Measurements from ENCODE around the gene FLRT2. TPM values are rescaled to one million over a fixed set of nuclear protein-coding genes. Genes with fewer than 3 reads are reported as not detected.

The FLRT2 gene
- polyA plus RNA-seq, 1 donor from 2014 or later, result not detected

DNA sequence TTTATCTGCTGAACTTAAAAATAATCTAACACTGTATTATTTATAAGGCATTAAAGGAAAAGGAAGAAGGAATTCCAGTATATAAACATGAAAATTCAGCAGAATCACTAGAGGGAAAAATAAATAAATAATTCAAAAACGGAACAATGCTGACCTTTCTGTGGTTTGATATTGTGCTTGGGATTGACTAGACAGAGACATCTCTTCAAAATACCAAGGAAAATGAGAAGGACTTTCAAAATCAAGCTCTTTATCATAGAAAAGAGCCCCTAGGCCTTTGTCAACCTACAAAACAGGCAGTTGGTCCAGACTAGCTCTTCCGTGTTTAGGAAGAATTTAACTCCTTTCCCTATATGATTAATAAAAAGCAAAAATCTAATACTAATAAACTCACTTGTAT lies 6.3 kb upstream of the FLRT2 start:
- no peaks in the 10 kb centered on the region for H3K27me3 Mint-ChIP-seq
- no peak overlapping the region for H3K4me3 Mint-ChIP-seq
- H3K27ac Mint-ChIP-seq, result no peak overlapping the region
- H3K9me3 Mint-ChIP-seq, result peaks cover 0 to 4% (median 2%) of the 10 kb centered on the region in 3 donors
- H3K36me3 Mint-ChIP-seq, result no peaks in the 10 kb centered on the region
- no peaks in the 10 kb centered on the region for H3K4me1 Mint-ChIP-seq

DNA sequence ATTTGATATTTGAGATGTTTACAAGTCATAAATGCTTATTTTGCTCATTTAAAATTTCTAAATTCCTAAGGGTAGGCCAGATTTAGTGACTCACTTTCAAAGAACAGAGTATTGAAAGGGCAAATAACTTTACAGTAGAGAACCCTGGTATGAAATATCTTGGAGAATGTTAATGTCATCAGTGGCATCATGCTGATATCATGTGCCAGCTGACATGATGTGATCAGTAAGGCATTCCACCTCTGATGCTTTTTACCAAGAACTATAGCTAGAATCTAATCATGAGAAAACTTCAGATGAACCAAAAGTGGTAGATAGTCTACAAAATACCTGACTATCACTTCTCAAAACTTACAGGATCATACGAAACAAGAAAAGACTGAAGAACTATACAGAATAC lies 2.9 kb upstream of the FLRT2 start:
- no peak overlapping the region for H3K27ac Mint-ChIP-seq
- H3K36me3 Mint-ChIP-seq, result no peaks in the 10 kb centered on the region
- H3K4me3 Mint-ChIP-seq, result no peak overlapping the region
- H3K9me3 Mint-ChIP-seq, result peaks cover 0 to 9% (median 3%) of the 10 kb centered on the region in 3 donors
- peaks cover 21% of the 10 kb centered on the region for H3K27me3 Mint-ChIP-seq
- H3K4me1 Mint-ChIP-seq, result peaks cover 0 to 1% (median 0%) of the 10 kb centered on the region in 3 donors

DNA sequence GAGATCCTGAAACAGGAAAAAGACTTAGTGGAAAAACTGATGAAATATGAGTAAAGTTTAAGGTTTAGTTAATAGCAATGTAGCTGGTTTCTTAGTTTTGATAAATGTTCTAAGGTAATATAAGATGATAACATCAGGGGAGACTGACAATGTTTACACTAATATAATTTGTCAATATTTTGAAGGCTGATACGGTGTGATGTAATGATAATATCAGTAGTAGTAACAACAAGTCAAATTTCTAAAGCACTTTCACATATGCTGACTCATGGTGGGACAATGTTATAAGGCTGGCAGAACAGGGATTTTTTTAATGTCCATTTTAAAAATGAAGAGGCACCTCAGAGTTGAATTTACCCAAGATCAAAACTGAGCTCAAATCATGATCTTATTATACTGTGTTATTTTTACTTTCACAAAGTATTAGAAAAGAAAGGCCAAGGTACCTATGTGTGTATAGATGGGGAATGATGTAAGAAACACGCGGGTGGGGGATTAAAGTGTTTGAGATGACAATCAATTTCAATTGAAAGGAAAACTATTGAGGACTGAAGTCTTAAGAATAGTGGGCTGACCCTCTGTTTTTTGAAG lies 2.4 kb upstream of the FLRT2 start:
- peaks cover 0 to 1% (median 0%) of the 10 kb centered on the region in 3 donors for H3K4me1 Mint-ChIP-seq
- no peak overlapping the region for H3K27ac Mint-ChIP-seq
- no peak overlapping the region for H3K4me3 Mint-ChIP-seq
- peaks cover 0 to 9% (median 3%) of the 10 kb centered on the region in 3 donors for H3K9me3 Mint-ChIP-seq
- peaks cover 26% of the 10 kb centered on the region for H3K27me3 Mint-ChIP-seq
- no peaks in the 10 kb centered on the region for H3K36me3 Mint-ChIP-seq

DNA sequence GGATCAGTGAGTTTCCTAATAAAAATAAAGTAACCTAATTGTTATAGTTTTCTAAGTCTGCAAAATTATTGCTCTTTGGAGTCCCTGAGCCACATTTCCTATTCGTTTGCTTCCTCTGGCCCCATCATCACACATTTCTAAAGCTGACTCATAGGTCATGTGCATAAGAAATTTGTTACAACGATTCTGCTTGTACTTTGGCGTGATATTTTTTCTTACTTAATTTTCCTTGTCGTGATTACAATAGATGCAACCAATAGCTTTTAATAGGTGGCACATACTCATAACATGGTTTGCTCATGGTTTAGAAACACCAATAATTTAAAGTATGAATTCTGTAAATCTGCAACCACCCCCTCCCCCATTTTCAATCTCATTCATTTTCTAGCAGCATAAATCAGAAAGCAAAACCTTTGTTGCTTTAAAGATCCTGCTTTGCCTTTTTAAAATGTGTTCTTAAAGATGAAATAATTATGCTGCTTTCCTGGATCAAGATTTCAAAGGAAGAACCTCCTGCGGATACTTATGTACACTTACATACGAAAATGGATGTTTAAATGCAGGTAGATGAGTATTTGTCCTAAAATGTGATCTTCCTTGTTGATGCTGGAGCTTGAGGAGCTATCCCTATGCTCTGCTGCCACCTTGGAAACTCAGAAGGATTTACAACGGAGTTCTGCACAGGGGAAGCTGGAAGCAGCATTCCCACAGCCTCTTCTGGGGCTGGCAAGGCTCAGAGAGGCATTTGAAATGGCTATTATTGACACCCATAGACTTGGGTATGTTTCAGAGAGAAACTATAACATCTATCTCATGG lies 1.7 kb upstream of the FLRT2 start:
- H3K27ac Mint-ChIP-seq, result no peak overlapping the region
- peaks cover 0 to 14% (median 3%) of the 10 kb centered on the region in 3 donors for H3K9me3 Mint-ChIP-seq
- H3K4me1 Mint-ChIP-seq, result peaks cover 0 to 1% (median 0%) of the 10 kb centered on the region in 3 donors
- no peaks in the 10 kb centered on the region for H3K36me3 Mint-ChIP-seq
- no peak overlapping the region for H3K4me3 Mint-ChIP-seq
- H3K27me3 Mint-ChIP-seq, result peaks cover 31% of the 10 kb centered on the region

DNA sequence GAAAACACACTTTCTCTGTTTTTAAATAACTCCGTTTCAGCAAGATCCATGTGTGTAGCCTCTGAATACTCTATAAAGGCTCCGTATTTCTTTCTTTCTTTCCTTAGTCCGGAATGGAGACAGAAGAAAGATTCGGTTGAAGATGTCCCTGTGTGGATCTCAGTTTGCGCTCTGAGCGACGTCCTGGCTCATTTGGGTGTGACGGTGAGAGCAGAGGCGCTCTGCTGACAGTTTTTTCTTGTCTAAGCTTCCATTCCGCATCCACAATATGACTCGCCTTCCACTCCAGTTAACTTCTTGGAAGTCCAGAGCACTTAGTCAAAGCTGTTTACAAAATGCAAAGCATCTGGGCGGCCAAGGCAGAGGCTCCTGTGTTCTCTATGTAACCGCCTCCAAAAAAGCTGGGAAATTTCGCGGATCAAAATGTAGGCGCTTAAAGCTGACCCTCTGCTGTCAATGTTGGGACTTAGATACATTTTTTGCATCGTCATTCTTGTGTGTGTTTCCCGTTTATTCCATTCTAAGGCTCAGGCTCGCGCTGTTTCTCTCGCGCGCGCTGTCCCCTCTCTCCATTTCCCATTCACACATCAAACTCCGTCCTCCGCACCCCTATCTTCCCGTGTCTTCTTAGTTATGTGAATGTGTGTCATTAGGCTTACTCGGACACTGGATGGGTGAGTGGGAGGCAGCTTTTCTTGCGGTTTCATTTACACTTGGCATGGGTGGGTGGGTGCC lies 880 bp upstream of the FLRT2 start:
- no peaks in the 10 kb centered on the region for H3K36me3 Mint-ChIP-seq
- no peak overlapping the region for H3K4me3 Mint-ChIP-seq
- H3K27ac Mint-ChIP-seq, result no peak overlapping the region
- peaks cover 0 to 14% (median 3%) of the 10 kb centered on the region in 3 donors for H3K9me3 Mint-ChIP-seq
- peaks cover 0 to 1% (median 0%) of the 10 kb centered on the region in 3 donors for H3K4me1 Mint-ChIP-seq
- H3K27me3 Mint-ChIP-seq, result peaks cover 34% of the 10 kb centered on the region

DNA sequence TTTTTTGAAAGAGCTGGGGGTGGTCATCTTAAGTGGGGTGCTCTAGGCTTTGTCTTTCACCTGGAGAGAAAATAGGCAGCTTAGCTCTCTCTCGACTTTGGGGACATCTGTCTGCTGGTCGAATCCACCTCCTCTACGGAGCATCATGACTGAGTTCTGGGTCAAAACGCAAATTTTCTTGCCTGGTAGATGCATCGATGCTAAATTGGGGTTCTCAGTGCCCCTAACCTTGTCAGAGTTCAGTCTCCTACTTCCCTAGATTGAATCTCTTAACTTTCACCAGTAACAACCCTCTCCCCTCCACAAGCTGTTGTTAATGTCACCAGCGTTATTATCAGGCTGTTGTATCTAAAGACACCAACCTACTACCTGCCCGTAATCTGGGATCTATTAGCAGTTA lies 682 bp downstream of the FLRT2 start:
- H3K9me3 Mint-ChIP-seq, result peaks cover 0 to 14% (median 3%) of the 10 kb centered on the region in 3 donors
- H3K4me1 Mint-ChIP-seq, result peaks cover 0 to 1% (median 0%) of the 10 kb centered on the region in 3 donors
- H3K36me3 Mint-ChIP-seq, result no peaks in the 10 kb centered on the region
- no peak overlapping the region for H3K27ac Mint-ChIP-seq
- no peak overlapping the region for H3K4me3 Mint-ChIP-seq
- H3K27me3 Mint-ChIP-seq, result peaks cover 43% of the 10 kb centered on the region

DNA sequence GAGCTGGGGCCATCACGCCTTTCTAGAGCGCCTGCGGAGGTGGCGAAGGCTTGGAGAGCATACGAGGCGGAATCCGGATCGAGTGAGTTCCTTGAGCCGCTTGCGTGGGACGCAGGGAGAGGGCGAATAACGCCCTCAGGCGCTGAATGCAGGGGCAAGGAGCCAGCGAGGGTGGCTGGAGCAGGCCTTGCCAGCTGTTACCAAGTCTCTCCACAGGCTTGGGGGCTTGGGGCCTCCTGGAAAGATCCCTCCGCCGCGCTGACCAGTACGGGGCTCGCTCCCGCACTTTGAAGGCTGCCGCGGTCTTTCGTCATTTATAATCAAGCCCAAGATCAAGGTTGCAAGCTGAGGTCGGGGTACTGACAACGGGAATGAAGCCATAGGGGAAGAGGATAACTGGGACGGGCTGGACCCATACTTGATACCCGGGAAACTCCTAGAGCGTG lies 1.2 kb downstream of the FLRT2 start:
- peaks cover 45% of the 10 kb centered on the region for H3K27me3 Mint-ChIP-seq
- H3K4me3 Mint-ChIP-seq, result no peak overlapping the region
- H3K9me3 Mint-ChIP-seq, result peaks cover 0 to 12% (median 3%) of the 10 kb centered on the region in 3 donors
- no peak overlapping the region for H3K27ac Mint-ChIP-seq
- H3K4me1 Mint-ChIP-seq, result peaks cover 0 to 1% (median 0%) of the 10 kb centered on the region in 3 donors
- no peaks in the 10 kb centered on the region for H3K36me3 Mint-ChIP-seq

DNA sequence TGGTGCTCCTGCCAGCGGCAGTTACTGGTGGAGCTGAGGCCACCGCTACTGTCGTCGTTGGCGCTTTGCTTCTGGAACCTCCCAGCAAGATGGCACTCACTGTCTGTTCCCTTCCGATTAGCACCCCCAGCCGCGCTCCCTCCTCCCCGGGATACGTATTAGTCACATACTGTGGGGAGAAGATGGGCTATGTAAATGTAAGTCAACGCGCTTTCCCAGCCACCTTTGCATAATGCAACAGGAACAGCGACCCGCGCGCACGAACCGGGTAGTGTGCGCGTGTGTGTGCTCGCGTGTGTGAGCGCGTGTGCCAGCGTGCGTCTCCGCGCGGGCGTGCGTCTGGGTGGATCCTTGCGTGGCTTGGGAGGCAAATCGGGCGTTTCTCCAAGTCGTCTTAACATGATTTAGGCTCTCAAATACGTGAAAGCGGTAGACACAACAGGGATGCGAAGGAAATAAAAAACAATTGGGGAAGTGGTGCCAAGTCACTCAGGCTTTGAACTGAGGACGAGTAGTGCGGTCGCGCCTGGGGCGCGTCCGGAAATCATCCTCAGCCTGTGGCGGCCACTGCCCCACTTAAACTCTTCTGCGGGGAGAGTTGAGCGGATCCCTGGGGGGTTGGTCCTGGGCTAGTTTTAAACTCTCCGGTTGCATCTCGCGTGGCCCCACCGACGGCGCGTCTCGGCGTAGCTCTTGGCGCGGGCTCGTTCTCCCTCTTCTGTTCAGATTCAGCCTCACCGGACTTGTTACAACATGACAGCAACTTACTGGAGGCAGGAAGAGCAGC lies 1.8 kb downstream of the FLRT2 start:
- peak overlapping the region in 1 of 3 donors; percentile 53 for H3K27ac Mint-ChIP-seq
- H3K36me3 Mint-ChIP-seq, result no peaks in the 10 kb centered on the region
- H3K9me3 Mint-ChIP-seq, result peaks cover 0 to 11% (median 3%) of the 10 kb centered on the region in 3 donors
- peaks cover 45% of the 10 kb centered on the region for H3K27me3 Mint-ChIP-seq
- peak overlapping the region in 1 of 4 donors; percentile 44 for H3K4me3 Mint-ChIP-seq
- peaks cover 0 to 1% (median 0%) of the 10 kb centered on the region in 3 donors for H3K4me1 Mint-ChIP-seq

DNA sequence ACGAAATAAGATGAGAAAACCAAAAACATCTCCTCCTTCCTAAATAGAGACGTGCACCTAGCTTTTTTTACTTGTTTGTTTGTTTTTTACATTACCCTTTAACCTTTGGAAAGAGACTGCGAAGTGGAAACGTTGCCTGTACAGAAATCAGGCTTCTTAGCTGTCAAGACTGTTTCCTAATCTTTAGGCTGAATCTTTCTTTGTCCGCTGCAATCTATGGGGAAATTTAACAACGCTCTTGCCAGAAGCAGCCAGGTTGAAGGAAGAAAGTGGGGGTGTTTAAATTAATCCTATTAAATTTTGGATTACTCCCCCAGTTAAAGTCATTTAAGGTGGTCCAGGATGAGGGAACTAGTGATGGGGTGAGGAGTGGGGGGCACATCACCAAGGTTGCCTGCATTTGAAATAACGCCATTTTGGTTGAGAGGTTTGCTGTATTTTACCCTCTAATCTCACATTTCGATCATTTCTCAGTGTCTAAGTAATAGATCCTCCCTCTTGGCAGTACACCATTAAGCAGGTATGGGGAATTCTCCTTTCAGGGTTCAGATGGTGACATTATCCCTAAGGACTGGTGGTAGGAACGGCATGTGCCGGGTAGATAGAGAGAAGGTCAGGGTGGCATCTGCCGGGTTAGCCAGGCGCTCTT lies 2.6 kb downstream of the FLRT2 start:
- H3K27me3 Mint-ChIP-seq, result peaks cover 45% of the 10 kb centered on the region
- no peaks in the 10 kb centered on the region for H3K36me3 Mint-ChIP-seq
- H3K9me3 Mint-ChIP-seq, result peaks cover 0 to 11% (median 1%) of the 10 kb centered on the region in 3 donors
- peaks cover 0 to 2% (median 1%) of the 10 kb centered on the region in 3 donors for H3K4me1 Mint-ChIP-seq
- H3K4me3 Mint-ChIP-seq, result peak overlapping the region in 1 of 4 donors; percentile 12
- peak overlapping the region in 1 of 3 donors; percentile 71 for H3K27ac Mint-ChIP-seq

DNA sequence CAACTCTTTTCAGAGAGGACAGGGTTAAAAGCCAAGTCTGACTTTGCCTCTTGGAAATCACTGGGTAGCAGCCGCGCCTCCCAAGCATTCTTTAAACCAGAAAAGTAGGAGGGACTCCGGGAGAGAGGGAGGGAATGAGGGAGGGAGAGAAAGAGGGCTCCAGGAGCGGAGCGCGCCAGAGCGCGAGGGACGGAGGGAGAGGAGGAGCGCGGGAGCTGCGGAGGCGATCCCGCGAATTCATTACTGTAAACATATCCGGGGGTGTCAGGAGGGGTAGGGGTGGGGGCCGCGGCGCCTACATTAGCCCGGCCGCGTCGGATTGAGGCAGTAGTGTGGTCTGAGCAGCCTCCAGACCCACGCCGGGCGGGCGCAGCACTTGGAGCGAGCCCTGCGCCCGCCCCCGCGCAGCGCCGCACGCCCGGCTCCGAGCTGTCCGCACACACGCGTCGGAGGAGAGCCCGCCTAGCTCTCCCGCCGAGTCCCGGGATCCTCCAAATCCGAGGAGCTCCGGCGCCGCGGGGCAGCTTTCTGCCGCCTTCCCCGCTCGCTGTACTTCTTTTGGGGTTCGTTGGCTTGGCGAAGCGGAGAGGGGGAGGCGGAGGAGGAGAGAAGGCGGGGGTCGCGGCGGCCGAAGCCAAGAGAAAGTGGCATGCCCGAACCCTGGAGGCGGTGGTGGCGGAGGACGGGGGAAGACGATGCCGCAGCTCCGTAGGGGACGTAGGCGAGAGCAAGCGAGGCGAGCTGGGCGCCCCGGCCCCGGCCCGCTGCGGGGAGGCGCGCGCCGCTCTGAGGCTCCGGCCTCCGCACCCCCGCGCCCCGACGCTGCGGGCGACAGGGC lies 3.3 kb downstream of the FLRT2 start:
- H3K27me3 Mint-ChIP-seq, result peaks cover 45% of the 10 kb centered on the region
- peak overlapping the region in 1 of 3 donors; percentile 71 for H3K27ac Mint-ChIP-seq
- peaks cover 0 to 2% (median 1%) of the 10 kb centered on the region in 3 donors for H3K4me1 Mint-ChIP-seq
- H3K36me3 Mint-ChIP-seq, result no peaks in the 10 kb centered on the region
- H3K9me3 Mint-ChIP-seq, result peaks cover 0 to 11% (median 1%) of the 10 kb centered on the region in 3 donors
- peak overlapping the region in 1 of 4 donors; percentile 12 for H3K4me3 Mint-ChIP-seq

DNA sequence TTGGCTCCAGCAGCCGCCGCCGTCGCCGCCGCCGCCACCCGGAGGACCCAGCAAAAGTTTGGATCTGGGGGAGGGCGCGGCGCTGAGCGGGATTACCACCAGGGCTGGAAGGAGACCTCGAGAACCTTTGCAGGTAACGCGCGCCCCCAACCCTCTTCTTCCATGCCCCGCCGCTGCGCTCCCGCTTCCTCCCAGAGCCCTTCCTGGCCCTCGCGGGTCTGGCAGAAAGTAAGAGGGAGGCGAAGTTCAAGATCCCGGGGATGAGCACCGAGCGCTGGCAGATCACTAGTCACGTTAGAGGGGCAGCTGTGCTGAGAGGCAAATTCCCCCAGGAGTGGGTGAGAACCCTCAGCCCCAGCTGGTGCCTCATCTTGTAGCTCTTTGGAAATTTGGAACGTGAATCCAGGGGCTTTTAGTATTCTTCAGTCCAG lies 3.9 kb downstream of the FLRT2 start:
- peaks cover 0 to 2% (median 1%) of the 10 kb centered on the region in 3 donors for H3K4me1 Mint-ChIP-seq

DNA sequence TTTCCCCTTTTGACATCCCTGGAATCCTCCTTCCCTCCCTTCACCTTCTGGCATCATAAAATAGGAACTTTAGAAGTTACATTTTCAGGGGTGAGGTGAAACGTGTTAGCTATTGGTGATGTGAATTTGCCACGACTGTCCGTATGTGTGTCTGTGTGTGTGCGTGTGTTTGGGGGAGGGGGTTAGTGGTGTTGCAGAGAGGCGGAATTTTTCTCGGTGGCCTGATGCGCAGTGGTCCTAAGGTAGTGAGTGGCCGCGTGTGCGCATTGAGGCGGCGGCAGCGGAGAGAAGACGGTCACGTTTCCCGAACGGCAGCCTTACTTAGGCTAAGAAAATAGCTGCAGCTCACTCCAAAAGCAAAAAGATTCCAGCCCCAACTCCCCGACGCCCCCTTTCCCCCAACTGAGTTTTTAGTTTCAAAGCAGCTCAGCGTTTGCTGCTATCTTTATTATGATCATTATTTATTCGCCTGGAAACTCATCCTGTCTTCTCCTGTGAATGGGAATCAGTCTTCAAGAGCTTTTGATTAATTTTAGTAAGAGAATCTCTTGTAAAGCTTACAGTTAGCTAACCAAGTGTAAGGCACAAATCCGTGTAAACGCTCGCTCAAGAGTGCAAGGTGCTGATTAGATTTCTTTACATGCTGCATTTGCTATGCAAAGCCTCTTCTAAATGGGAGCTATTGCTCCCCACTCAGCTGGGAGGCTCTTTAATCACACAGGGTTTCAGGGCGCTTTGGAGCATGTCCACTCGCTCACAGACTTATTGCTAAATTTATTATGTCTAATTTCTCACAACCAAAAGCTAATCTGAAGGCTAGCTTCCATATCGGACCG lies 4.7 kb downstream of the FLRT2 start:
- Mint-ChIP-seq H3K36me3 (no peaks in the 10 kb centered on the region), H3K4me3 (no peak overlapping the region), H3K27ac (no peak overlapping the region), H3K4me1 (peaks cover 0 to 2% (median 1%) of the 10 kb centered on the region in 3 donors), H3K27me3 (peaks cover 41% of the 10 kb centered on the region), H3K9me3 (peaks cover 3 to 11% (median 5%) of the 10 kb centered on the region in 3 donors)

More for the DNA sequence above, 3.9 kb downstream of the FLRT2 start:
- no peak overlapping the region for H3K27ac Mint-ChIP-seq
- peaks cover 0 to 11% (median 1%) of the 10 kb centered on the region in 3 donors for H3K9me3 Mint-ChIP-seq
- H3K4me3 Mint-ChIP-seq, result no peak overlapping the region
- no peaks in the 10 kb centered on the region for H3K36me3 Mint-ChIP-seq
- peaks cover 45% of the 10 kb centered on the region for H3K27me3 Mint-ChIP-seq

Data from IgD-negative memory B cell (primary cell).